K562 (cell line): ENCODE results near the gene CAMK2B. TPM values are rescaled to one million over a fixed set of nuclear protein-coding genes. Genes with fewer than 3 reads are reported as not detected.

ENCODE experiments used
- ATAC-seq: fragments of 200-7000 bp; cut with Tn5 transposase; 3 replicates; pipeline ENCODE4 v1.9.1; 2020; ENCODE audit warnings: moderate library complexity
- BruUV-seq: library from RNA; stranded (reverse); fragments of 400-500 nt; replicated peaks from 2 replicates; lab custom pipeline; 2021; lab: Mats Ljungman, UMichigan
- CTCF ChIA-PET: fragments of 300-600 bp; formaldehyde crosslinking; extraction: SDS; loops from one replicate; lab custom pipeline; 2021; ENCODE audit warnings: low intra/inter-chr PET ratio; lab: Yijun Ruan, JAX
- POLR2A ChIA-PET: fragments of 300-600, 350-650 bp; sonication (Branson Sonifier 250); formaldehyde crosslinking; extraction: SDS; loops from one replicate; lab custom pipeline; 2021; ENCODE audit warnings: antibody characterized with exemption, inconsistent platforms; lab: Yijun Ruan, JAX
- DNase-seq, 4 experiments: peaks; one replicate each; pipeline versions ENCODE4 v3.0.0 to v3.0.0-alpha.2; 2011 to 2018; ENCODE audit warnings: low spot score in 3 of 4, mixed read lengths in 3 of 4; ENCODE audit errors: extremely low read depth in 1 of 4
- FAIRE-seq: peaks from 2 replicates; lab custom pipeline; 2011; peaks lifted over from hg19 to GRCh38; lab: Jason Lieb, UNC
- H2AFZ ChIP-seq: 2 replicates; pipeline ENCODE4 v1.6.0; 2011; ENCODE audit warnings: low read depth, low read length, control low read depth, inconsistent platforms
- H3K27ac ChIP-seq: fragments of 200-600 bp; 3 replicates; pipeline ENCODE4 v1.8.0; 2011; ENCODE audit warnings: low read depth, mild to moderate bottlenecking, control low read depth, inconsistent platforms, low read length, moderate library complexity, mixed read lengths; ENCODE audit errors: extremely low read depth
- H3K27me3 ChIP-seq, 2 experiments: fragments of 300-600 bp in 1 of 2; 2 replicates in 1 of 2; 3 replicates in 1 of 2; pipeline versions ENCODE4 v1.6.0 to v1.8.0; 2011; ENCODE audit warnings: inconsistent platforms in 2 of 2, low read length in 2 of 2, mild to moderate bottlenecking in 1 of 2, mixed read lengths in 1 of 2, moderate library complexity in 1 of 2; ENCODE audit not compliant: control insufficient read depth in 2 of 2, insufficient read depth in 2 of 2
- H3K36me3 ChIP-seq: fragments of 300-600 bp; 3 replicates; pipeline ENCODE4 v1.8.0; 2011; ENCODE audit warnings: mild to moderate bottlenecking, low read length, inconsistent platforms; ENCODE audit not compliant: control insufficient read depth, insufficient read depth
- H3K4me1 ChIP-seq, 2 experiments: fragments of 200-600 bp in 1 of 2; replicated peaks in 1 of 2; 2 replicates in 1 of 2; 3 replicates in 1 of 2; pipeline versions ENCODE4 v1.5.1 to v1.8.0; 2011; ENCODE audit warnings: inconsistent platforms in 2 of 2, low read length in 2 of 2, mild to moderate bottlenecking in 1 of 2, mixed read lengths in 1 of 2, moderate library complexity in 1 of 2; ENCODE audit not compliant: control insufficient read depth in 2 of 2, insufficient read depth in 2 of 2
- H3K4me2 ChIP-seq: 2 replicates; pipeline ENCODE4 v1.6.1; 2011; ENCODE audit warnings: low read length, control low read depth, inconsistent platforms, mixed read lengths; ENCODE audit not compliant: insufficient read depth
- H3K4me3 ChIP-seq: fragments of 200-600 bp; sonication (generic), shearing (Covaris generic); 2 replicates; pipeline ENCODE4 v1.5.1; 2016; ENCODE audit warnings: control low read depth, inconsistent platforms
- H3K79me2 ChIP-seq: fragments of 200-600 bp; 3 replicates; pipeline ENCODE4 v1.8.0; 2011; ENCODE audit warnings: low read length, inconsistent platforms; ENCODE audit not compliant: control insufficient read depth, insufficient read depth
- H3K9ac ChIP-seq, 2 experiments: 2 replicates each; pipeline versions ENCODE4 v1.6.0 to v1.6.1; 2011; ENCODE audit warnings: low read depth in 2 of 2, low read length in 2 of 2, control low read depth in 1 of 2, inconsistent platforms in 1 of 2, mild to moderate bottlenecking in 1 of 2, mixed read lengths in 1 of 2; ENCODE audit not compliant: insufficient read depth in 1 of 2
- H3K9me1 ChIP-seq: one replicate; pipeline ENCODE4 v1.6.0; 2011; ENCODE audit warnings: inconsistent platforms, mild to moderate bottlenecking, low read length, moderate library complexity; ENCODE audit not compliant: control insufficient read depth, insufficient read depth
- H3K9me3 ChIP-seq: replicated peaks from 2 replicates; pipeline ENCODE4 v1.5.1; 2011; ENCODE audit warnings: low read depth, low read length, inconsistent platforms; ENCODE audit not compliant: control insufficient read depth, insufficient read depth
- H4K20me1 ChIP-seq: replicated peaks from 2 replicates; pipeline ENCODE4 v1.6.1; 2011; ENCODE audit warnings: low read length, inconsistent platforms, mixed read lengths; ENCODE audit not compliant: control insufficient read depth, insufficient read depth
- ATF6 ChIP-seq: sonication (generic); formaldehyde crosslinking; IDR thresholded peaks from 2 replicates; pipeline ENCODE4 v1.4.0; 2020; ENCODE audit warnings: mild to moderate bottlenecking, missing genetic modification reagents
- COPS2 ChIP-seq: fragments of 450-650 bp; conservative IDR thresholded peaks from 2 replicates; pipeline ENCODE4 v1.6.1; 2016; ENCODE audit warnings: mild to moderate bottlenecking, moderate library complexity
- DMBX1 ChIP-seq: fragments of 250-450 bp; sonication (Bioruptor Pico); IDR thresholded peaks from 2 replicates; pipeline ENCODE4 v1.8.0; 2022; ENCODE audit warnings: inconsistent platforms, mild to moderate bottlenecking, moderate library complexity, borderline replicate concordance
- FOXP1 ChIP-seq: sonication (generic); formaldehyde crosslinking; IDR thresholded peaks from 2 replicates; pipeline ENCODE4 v1.8.0; 2022; ENCODE audit warnings: mild to moderate bottlenecking, missing genetic modification reagents
- GABPA ChIP-seq: fragments of 200-800 bp; sonication (Bioruptor generic); conservative IDR thresholded peaks from 2 replicates; pipeline ENCODE4 v1.6.1; 2016; ENCODE audit warnings: low read depth, missing genetic modification characterization, missing compliant biosample characterization
- KAT8 ChIP-seq: fragments of 450-650 bp; IDR thresholded peaks from 2 replicates; pipeline ENCODE4 v1.6.1; 2016; ENCODE audit warnings: low read depth, mild to moderate bottlenecking
- NCOA6 ChIP-seq: fragments of 450-650 bp; IDR thresholded peaks from 2 replicates; pipeline ENCODE4 v1.6.1; 2017; ENCODE audit warnings: mild to moderate bottlenecking
- ZFP36 ChIP-seq: fragments of 150-350 bp; IDR thresholded peaks from 2 replicates; pipeline ENCODE4 v1.6.1; 2018; ENCODE audit warnings: low read length, low read depth; ENCODE audit not compliant: partially characterized antibody
- ZNF263 ChIP-seq: sonication (generic); formaldehyde crosslinking; IDR thresholded peaks from 2 replicates; pipeline ENCODE4 v1.8.0; 2022; ENCODE audit warnings: mild to moderate bottlenecking, missing genetic modification reagents, borderline replicate concordance
- WGBS: fragments of 100-300 bp; shearing (Covaris generic); methylation state at CpG from one replicate; pipeline ENCODE4 v1.1.6; 2016; ENCODE audit warnings: low coverage, mixed read lengths; ENCODE audit not compliant: insufficient coverage; ENCODE audit errors: missing lambda C conversion rate; 5-methylcytosine and 5-hydroxymethylcytosine counted together
- in situ Hi-C: fragments of 300-500 bp; cut with MboI; formaldehyde crosslinking; loops from 4 replicates; pipeline ENCODE4 v1.15.0; 2018; ENCODE audit warnings: inconsistent platforms, mixed read lengths
- intact Hi-C: fragments of 100-400 bp; cut with micrococcal nuclease; formaldehyde crosslinking; loops from 2 replicates; pipeline ENCODE4 v1.14.2; 2022
- polyA plus RNA-seq, 8 experiments: library from polyadenylated mRNA; depleted of rRNA in 4 of 8; stranded (reverse) in 5 of 8; unstranded in 3 of 8; fragments of >200 nt; fragmentation: Nextera tagmentation in 2 of 8; fragmentation: Illumina TruSeq in 1 of 8; extraction: Ambion mirVana in 2 of 8; extraction: Trizol in 1 of 8; gene quantifications; 2 replicates each; pipeline versions ENCODE4 v1.2.1 to v1.2.3, GENCODE V29; 2011 to 2014; ENCODE audit warnings: inconsistent platforms in 1 of 8, missing spikeins in 1 of 8
- total RNA-seq, 7 experiments: library from RNA; depleted of rRNA in 6 of 7; stranded (reverse); fragments of >200 nt in 6 of 7; fragmentation: Illumina TruSeq in 2 of 7; extraction: Trizol in 2 of 7; gene quantifications; 2 replicates each; pipeline versions ENCODE4 v1.2.1 to v1.2.3, GENCODE V29; 2011 to 2021; ENCODE audit warnings: low replicate concordance in 1 of 7
- TF ChIP-seq, protein P1 (sequence below): fragments of 200-800 bp; sonication (Bioruptor generic); IDR thresholded peaks from 2 replicates; pipeline ENCODE4 v1.6.1; 2016; ENCODE audit warnings: missing genetic modification characterization, missing compliant biosample characterization

Gene CAMK2B
- total and polyA plus RNA-seq, 9 of the 15 experiments (the other 6 are each of a cell fraction or from before 2014, with no cell fraction given), result 0.04 to 0.09 (median 0.05) TPM; not detected in 4

GRCh38 chr7:44290252-44290620 lies 35.2 kb downstream of the CAMK2B start:
- 18% methylated on average over 12 of the region's 12 CpGs for WGBS
- CTCF ChIA-PET, result no interaction called here
- peaks cover 40 to 84% of the 10 kb centered on the region in 2 experiments; a peak in 4 of 5 replicates for H3K27me3 ChIP-seq
- TF ChIP-seq KAT8 (no peak), DMBX1 (no peak), ZNF263 (CRISPR knock-in tag) (no peak), NCOA6 (no peak), GABPA (tag) (no peak), ZFP36 (no peak), COPS2 (no peak), FOXP1 (CRISPR knock-in tag) (no peak), ATF6 (CRISPR knock-in tag) (no peak)
- TF ChIP-seq, protein P1, sequence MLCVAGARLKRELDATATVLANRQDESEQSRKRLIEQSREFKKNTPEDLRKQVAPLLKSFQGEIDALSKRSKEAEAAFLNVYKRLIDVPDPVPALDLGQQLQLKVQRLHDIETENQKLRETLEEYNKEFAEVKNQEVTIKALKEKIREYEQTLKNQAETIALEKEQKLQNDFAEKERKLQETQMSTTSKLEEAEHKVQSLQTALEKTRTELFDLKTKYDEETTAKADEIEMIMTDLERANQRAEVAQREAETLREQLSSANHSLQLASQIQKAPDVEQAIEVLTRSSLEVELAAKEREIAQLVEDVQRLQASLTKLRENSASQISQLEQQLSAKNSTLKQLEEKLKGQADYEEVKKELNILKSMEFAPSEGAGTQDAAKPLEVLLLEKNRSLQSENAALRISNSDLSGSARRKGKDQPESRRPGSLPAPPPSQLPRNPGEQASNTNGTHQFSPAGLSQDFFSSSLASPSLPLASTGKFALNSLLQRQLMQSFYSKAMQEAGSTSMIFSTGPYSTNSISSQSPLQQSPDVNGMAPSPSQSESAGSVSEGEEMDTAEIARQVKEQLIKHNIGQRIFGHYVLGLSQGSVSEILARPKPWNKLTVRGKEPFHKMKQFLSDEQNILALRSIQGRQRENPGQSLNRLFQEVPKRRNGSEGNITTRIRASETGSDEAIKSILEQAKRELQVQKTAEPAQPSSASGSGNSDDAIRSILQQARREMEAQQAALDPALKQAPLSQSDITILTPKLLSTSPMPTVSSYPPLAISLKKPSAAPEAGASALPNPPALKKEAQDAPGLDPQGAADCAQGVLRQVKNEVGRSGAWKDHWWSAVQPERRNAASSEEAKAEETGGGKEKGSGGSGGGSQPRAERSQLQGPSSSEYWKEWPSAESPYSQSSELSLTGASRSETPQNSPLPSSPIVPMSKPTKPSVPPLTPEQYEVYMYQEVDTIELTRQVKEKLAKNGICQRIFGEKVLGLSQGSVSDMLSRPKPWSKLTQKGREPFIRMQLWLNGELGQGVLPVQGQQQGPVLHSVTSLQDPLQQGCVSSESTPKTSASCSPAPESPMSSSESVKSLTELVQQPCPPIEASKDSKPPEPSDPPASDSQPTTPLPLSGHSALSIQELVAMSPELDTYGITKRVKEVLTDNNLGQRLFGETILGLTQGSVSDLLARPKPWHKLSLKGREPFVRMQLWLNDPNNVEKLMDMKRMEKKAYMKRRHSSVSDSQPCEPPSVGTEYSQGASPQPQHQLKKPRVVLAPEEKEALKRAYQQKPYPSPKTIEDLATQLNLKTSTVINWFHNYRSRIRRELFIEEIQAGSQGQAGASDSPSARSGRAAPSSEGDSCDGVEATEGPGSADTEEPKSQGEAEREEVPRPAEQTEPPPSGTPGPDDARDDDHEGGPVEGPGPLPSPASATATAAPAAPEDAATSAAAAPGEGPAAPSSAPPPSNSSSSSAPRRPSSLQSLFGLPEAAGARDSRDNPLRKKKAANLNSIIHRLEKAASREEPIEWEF (CRISPR knock-in tag), result no peak

More at GRCh38 chr7:44290252-44290620, 35.2 kb downstream of the CAMK2B start:
- H3K9ac ChIP-seq, result no peak overlapping the region
- in situ Hi-C loops (no loop called here), intact Hi-C loops (no loop called here)
- no peak overlapping the region for H2AFZ ChIP-seq
- ATAC-seq, result no peak
- peaks cover 14 to 24% of the 10 kb centered on the region in 2 experiments for H3K4me1 ChIP-seq
- H3K36me3 ChIP-seq, result no peaks in the 10 kb centered on the region
- FAIRE-seq, result no peak
- DNase-seq, result no peak
- peaks cover 18% of the 10 kb centered on the region for H4K20me1 ChIP-seq
- no peaks in the 10 kb centered on the region for H3K9me1 ChIP-seq
- no peaks in the 10 kb centered on the region for H3K79me2 ChIP-seq
- H3K9me3 ChIP-seq, result no peaks in the 10 kb centered on the region
- POLR2A ChIA-PET, result no interaction called here
- no peak overlapping the region for H3K4me2 ChIP-seq
- no peak overlapping the region for H3K27ac ChIP-seq
- BruUV-seq, result no TSS peak
- H3K4me3 ChIP-seq, result no peak overlapping the region
